Measurements from ENCODE around the gene SKAP2. TPM values are rescaled to one million over a fixed set of nuclear protein-coding genes. Genes with fewer than 3 reads are reported as not detected.

Gene SKAP2
- total RNA-seq, 2 experiments from 2014 or later = 7.0 to 8.1 TPM

- Mint-ChIP-seq H3K4me3 (no peak overlapping the region), H3K9me3 (no peaks in the 10 kb centered on the region), H3K4me1 (ENCODE audit: low read depth) (no peaks in the 10 kb centered on the region), H3K27me3 (no peaks in the 10 kb centered on the region), H3K36me3 (ENCODE audit: low read depth) (no peaks in the 10 kb centered on the region), H3K27ac (no peak overlapping the region)
- ChIA-PET POLR2A (no interaction called here), CTCF (interaction anchor here (1.2 kb wide), 1 partner anchor 41 kb away, joined by 4 read pairs; no protein-coding TSS in a partner anchor)
- intact Hi-C loops (cut with micrococcal nuclease) = no loop called here
- DNase-seq (no peak), ATAC-seq (no peak)
- no peak for TF ChIP-seq CTCF (IDR thresholded peaks at IDR 0.05)
Measured at GRCh38 chr7:26723129-26723528, 141.3 kb downstream of the SKAP2 start.

- no peak overlapping the region for H3K4me3 Mint-ChIP-seq
- intact Hi-C loops (cut with micrococcal nuclease) = no loop called here
- H3K36me3 Mint-ChIP-seq (ENCODE audit: low read depth) = no peaks in the 10 kb centered on the region
- ATAC-seq = no peak
- no peak for TF ChIP-seq CTCF (IDR thresholded peaks at IDR 0.05)
- no peak overlapping the region for H3K27ac Mint-ChIP-seq
- no peaks in the 10 kb centered on the region for H3K27me3 Mint-ChIP-seq
- CTCF ChIA-PET = interaction anchor here (0.6 kb wide), 1 partner anchor 474 kb away, joined by 4 read pairs; no protein-coding TSS in a partner anchor
- DNase-seq = no peak
- H3K4me1 Mint-ChIP-seq (ENCODE audit: low read depth) = no peaks in the 10 kb centered on the region
- POLR2A ChIA-PET = no interaction called here
- no peaks in the 10 kb centered on the region for H3K9me3 Mint-ChIP-seq
Measured at GRCh38 chr7:26721450-26721849, 142.9 kb downstream of the SKAP2 start.

GRCh38 chr7:26718063-26718462, 146.3 kb downstream of the SKAP2 start:
- ChIA-PET CTCF (no interaction called here), POLR2A (no interaction called here)
- Mint-ChIP-seq H3K4me3 (no peak overlapping the region), H3K36me3 (ENCODE audit: low read depth) (no peaks in the 10 kb centered on the region), H3K27me3 (peaks cover 1% of the 10 kb centered on the region), H3K27ac (no peak overlapping the region), H3K4me1 (ENCODE audit: low read depth) (no peaks in the 10 kb centered on the region), H3K9me3 (no peaks in the 10 kb centered on the region)
- DNase-seq = no peak
- ATAC-seq = no peak
- no peak for TF ChIP-seq CTCF (IDR thresholded peaks at IDR 0.05)
- intact Hi-C loops (cut with micrococcal nuclease) = no loop called here

- CTCF ChIA-PET = interaction anchor here (0.9 kb wide), 1 partner anchor 9 kb away, joined by 3 read pairs; no protein-coding TSS in a partner anchor
- intact Hi-C loops (cut with micrococcal nuclease) = no loop called here
- TF ChIP-seq CTCF (IDR thresholded peaks at IDR 0.05) = no peak
- POLR2A ChIA-PET = no interaction called here
- no peaks in the 10 kb centered on the region for H3K4me1 Mint-ChIP-seq (ENCODE audit: low read depth)
- H3K36me3 Mint-ChIP-seq (ENCODE audit: low read depth) = no peaks in the 10 kb centered on the region
- H3K4me3 Mint-ChIP-seq = no peak overlapping the region
- H3K27me3 Mint-ChIP-seq = peaks cover 1% of the 10 kb centered on the region
- DNase-seq (no peak), ATAC-seq (no peak)
- H3K27ac Mint-ChIP-seq = no peak overlapping the region
- H3K9me3 Mint-ChIP-seq = no peaks in the 10 kb centered on the region
Measured at GRCh38 chr7:26714438-26714837, 150.0 kb downstream of the SKAP2 start.

GRCh38 chr7:26714006-26714405, 150.4 kb downstream of the SKAP2 start:
- Mint-ChIP-seq H3K9me3 (no peaks in the 10 kb centered on the region), H3K27me3 (peaks cover 3% of the 10 kb centered on the region), H3K4me1 (ENCODE audit: low read depth) (no peaks in the 10 kb centered on the region), H3K36me3 (ENCODE audit: low read depth) (no peaks in the 10 kb centered on the region), H3K27ac (no peak overlapping the region), H3K4me3 (no peak overlapping the region)
- CTCF ChIA-PET = interaction anchor here (0.9 kb wide), 1 partner anchor 9 kb away, joined by 3 read pairs; no protein-coding TSS in a partner anchor
- no peak for TF ChIP-seq CTCF (IDR thresholded peaks at IDR 0.05)
- no peak for ATAC-seq
- no peak for DNase-seq
- POLR2A ChIA-PET = no interaction called here
- intact Hi-C loops (cut with micrococcal nuclease) = no loop called here

All from activated CD8-positive, alpha-beta T cell treated with anti-CD3 and anti-CD28 coated beads for 36 hours (primary cell).